ENCODE data around the gene ARIH1. TPM values are rescaled to one million over a fixed set of nuclear protein-coding genes. Genes with fewer than 3 reads are reported as not detected.

ARIH1 gene
- polyA plus RNA-seq, 1 experiment: 90.4 TPM

DNA sequence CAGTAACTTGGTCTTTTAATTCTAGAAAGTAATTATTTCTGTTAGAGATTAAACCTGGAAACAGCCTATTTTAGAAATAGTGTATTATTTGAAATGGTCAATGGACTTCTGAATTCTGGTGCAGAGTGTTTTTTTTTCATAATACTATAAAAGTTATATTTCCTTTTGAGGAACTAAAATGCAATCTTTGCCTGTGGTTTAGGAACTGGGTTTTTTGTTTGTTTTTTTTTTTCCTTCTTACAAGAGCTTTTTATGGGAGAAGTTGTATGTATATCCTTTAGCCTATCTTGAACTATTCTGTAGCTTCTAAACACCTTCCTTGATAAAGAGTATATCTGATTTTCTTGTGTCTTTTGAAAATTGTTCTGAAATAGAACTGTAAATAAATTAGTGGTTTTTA lies 88.3 kb downstream of the ARIH1 start:
- Histone ChIP-seq H3K27ac (ENCODE audit: low read depth, low read length) (no peak overlapping the region), H3K9me3 (ENCODE audit: control insufficient read depth, insufficient read depth, low read length) (no peaks in the 10 kb centered on the region), H3K4me3 (ENCODE audit: low read depth, low read length) (no peak overlapping the region), H3K27me3 (ENCODE audit: control insufficient read depth, insufficient read depth, low read length) (no peaks in the 10 kb centered on the region)
- DNase-seq (ENCODE audit: low read depth, low spot score): no peak
- ChIA-PET POLR2A (no interaction called here), CTCF (interaction anchor here (1.0 kb wide), 1 partner anchor 37 kb away, joined by 4 read pairs; no protein-coding TSS in a partner anchor)
- TF ChIP-seq, protein P1, sequence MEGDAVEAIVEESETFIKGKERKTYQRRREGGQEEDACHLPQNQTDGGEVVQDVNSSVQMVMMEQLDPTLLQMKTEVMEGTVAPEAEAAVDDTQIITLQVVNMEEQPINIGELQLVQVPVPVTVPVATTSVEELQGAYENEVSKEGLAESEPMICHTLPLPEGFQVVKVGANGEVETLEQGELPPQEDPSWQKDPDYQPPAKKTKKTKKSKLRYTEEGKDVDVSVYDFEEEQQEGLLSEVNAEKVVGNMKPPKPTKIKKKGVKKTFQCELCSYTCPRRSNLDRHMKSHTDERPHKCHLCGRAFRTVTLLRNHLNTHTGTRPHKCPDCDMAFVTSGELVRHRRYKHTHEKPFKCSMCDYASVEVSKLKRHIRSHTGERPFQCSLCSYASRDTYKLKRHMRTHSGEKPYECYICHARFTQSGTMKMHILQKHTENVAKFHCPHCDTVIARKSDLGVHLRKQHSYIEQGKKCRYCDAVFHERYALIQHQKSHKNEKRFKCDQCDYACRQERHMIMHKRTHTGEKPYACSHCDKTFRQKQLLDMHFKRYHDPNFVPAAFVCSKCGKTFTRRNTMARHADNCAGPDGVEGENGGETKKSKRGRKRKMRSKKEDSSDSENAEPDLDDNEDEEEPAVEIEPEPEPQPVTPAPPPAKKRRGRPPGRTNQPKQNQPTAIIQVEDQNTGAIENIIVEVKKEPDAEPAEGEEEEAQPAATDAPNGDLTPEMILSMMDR (IDR thresholded peaks at IDR 0.05; ENCODE audit: low read depth, low read length): no peak

DNA sequence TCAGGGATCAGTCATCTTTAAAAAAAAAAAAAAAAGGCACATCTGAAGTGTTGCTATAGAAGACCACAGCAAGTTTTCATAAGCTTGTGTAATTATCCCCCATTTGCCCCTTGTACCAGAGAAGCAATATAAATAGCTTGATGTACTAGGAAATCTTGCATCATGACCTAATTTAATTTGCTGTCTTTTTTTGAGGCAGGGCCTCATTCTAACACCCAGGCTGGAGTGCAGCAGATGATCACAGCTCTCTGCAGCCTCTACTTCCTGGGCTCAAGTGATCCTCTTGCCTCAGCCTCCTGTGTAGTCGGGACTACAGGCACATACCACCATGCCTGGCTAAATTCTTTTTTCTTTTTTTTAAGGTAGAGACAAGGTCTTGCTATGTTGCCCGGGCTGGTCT lies 88.7 kb downstream of the ARIH1 start:
- TF ChIP-seq, protein P1 (IDR thresholded peaks at IDR 0.05; ENCODE audit: low read depth, low read length): no peak
- POLR2A ChIA-PET: no interaction called here

DNA sequence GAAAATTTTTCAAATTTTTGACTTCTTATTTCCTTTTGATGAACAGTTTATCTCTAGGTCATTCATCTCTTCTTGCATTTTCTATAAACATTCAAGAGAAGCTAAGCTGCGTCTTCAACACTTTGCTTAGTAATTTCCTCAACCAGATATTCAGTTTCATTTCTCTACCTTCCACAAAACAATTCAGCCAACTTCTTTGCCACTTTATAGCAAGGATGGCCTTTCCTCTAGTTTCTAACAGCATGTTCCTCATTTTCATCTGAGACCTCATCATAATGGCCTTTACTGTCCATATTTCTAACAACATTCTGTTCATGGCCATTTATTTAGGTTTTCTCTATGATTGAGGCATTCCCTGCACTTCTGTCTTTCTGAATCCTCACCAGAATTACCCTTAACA lies 90.0 kb downstream of the ARIH1 start:
- H3K27me3 ChIP-seq (ENCODE audit: control insufficient read depth, insufficient read depth, low read length): no peaks in the 10 kb centered on the region
- H3K27ac ChIP-seq (ENCODE audit: low read depth, low read length): no peak overlapping the region
- no peaks in the 10 kb centered on the region for H3K9me3 ChIP-seq (ENCODE audit: control insufficient read depth, insufficient read depth, low read length)
- no peak for DNase-seq (ENCODE audit: low read depth, low spot score)
- H3K4me3 ChIP-seq (ENCODE audit: low read depth, low read length): no peak overlapping the region
- TF ChIP-seq, protein P1 (IDR thresholded peaks at IDR 0.05; ENCODE audit: low read depth, low read length): no peak
- ChIA-PET POLR2A (no interaction called here), CTCF (no interaction called here)

More for the DNA sequence above, 88.7 kb downstream of the ARIH1 start:
- Histone ChIP-seq H3K27ac (ENCODE audit: low read depth, low read length) (no peak overlapping the region), H3K27me3 (ENCODE audit: control insufficient read depth, insufficient read depth, low read length) (no peaks in the 10 kb centered on the region), H3K9me3 (ENCODE audit: control insufficient read depth, insufficient read depth, low read length) (no peaks in the 10 kb centered on the region), H3K4me3 (ENCODE audit: low read depth, low read length) (no peak overlapping the region)
- DNase-seq (ENCODE audit: low read depth, low spot score): no peak
- CTCF ChIA-PET: interaction anchor here (1.0 kb wide), 1 partner anchor 37 kb away, joined by 4 read pairs; no protein-coding TSS in a partner anchor

DNA sequence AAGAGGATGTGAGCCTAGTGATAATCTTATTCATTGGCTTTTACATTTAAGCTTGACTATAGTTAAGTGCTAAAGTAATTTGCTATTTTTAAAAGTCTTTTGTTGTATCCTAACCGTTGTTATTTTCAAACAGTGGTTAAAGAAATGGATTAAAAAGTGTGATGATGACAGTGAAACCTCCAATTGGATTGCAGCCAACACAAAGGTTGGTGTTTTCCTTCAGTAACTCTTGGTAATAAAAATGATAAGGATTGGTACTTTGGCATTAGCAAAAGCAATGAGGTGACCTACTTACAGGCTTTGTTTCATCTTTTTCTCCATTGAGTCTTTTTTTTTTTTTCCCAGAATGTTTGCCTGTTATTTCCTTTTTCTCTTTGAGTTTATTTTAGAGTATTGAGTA lies 92.8 kb downstream of the ARIH1 start:
- no peak for DNase-seq (ENCODE audit: low read depth, low spot score)
- TF ChIP-seq, protein P1 (IDR thresholded peaks at IDR 0.05; ENCODE audit: low read depth, low read length): no peak
- no peak overlapping the region for H3K4me3 ChIP-seq (ENCODE audit: low read depth, low read length)
- ChIA-PET CTCF (interaction anchor here (1.9 kb wide), 1 partner anchor 33 kb away, joined by 6 read pairs; no protein-coding TSS in a partner anchor), POLR2A (no interaction called here)
- H3K27ac ChIP-seq (ENCODE audit: low read depth, low read length): no peak overlapping the region
- H3K9me3 ChIP-seq (ENCODE audit: control insufficient read depth, insufficient read depth, low read length): no peaks in the 10 kb centered on the region
- no peaks in the 10 kb centered on the region for H3K27me3 ChIP-seq (ENCODE audit: control insufficient read depth, insufficient read depth, low read length)

DNA sequence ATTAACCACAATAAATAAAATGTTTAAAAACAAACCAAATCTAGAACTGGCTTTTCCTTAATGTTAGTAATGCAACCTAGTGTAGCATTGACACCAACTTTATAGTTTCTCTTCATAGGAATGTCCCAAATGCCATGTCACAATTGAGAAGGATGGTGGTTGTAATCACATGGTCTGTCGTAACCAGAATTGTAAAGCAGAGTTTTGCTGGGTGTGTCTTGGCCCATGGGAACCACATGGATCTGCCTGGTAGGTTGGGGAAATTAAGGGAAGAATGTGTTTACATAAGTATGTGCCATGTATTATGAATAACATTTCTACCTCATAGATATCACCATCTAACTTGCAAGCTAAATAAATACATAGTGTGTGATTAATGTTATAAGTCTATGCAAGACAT lies 95.9 kb downstream of the ARIH1 start:
- CTCF ChIA-PET: interaction anchor here (1.4 kb wide), 1 partner anchor 97 kb away, joined by 3 read pairs; no protein-coding TSS in a partner anchor
- Histone ChIP-seq H3K27ac (ENCODE audit: low read depth, low read length) (no peak overlapping the region), H3K27me3 (ENCODE audit: control insufficient read depth, insufficient read depth, low read length) (no peaks in the 10 kb centered on the region), H3K4me3 (ENCODE audit: low read depth, low read length) (no peak overlapping the region), H3K9me3 (ENCODE audit: control insufficient read depth, insufficient read depth, low read length) (no peaks in the 10 kb centered on the region)
- TF ChIP-seq, protein P1 (IDR thresholded peaks at IDR 0.05; ENCODE audit: low read depth, low read length): no peak
- POLR2A ChIA-PET: no interaction called here
- DNase-seq (ENCODE audit: low read depth, low spot score): no peak

All from AG04450 (cell line).